ENCODE measurements around the gene NARF.
"Not testable (repeated sequence)": the region's sequence is repeated elsewhere in the genome, so short reads cannot be mapped to it uniquely, and the experiment has no call there.

The NARF gene

GRCh38 chr17:82529914-82530300 lies 71.4 kb downstream of the NARF start:
- in situ Hi-C loops (cut with MboI; ENCODE audit: low sequenced_read_pairs) = no loop called here

GRCh38 chr17:82531431-82531881 lies 72.9 kb downstream of the NARF start:
- in situ Hi-C loops (cut with MboI; ENCODE audit: low sequenced_read_pairs) = no loop called here

DNA sequence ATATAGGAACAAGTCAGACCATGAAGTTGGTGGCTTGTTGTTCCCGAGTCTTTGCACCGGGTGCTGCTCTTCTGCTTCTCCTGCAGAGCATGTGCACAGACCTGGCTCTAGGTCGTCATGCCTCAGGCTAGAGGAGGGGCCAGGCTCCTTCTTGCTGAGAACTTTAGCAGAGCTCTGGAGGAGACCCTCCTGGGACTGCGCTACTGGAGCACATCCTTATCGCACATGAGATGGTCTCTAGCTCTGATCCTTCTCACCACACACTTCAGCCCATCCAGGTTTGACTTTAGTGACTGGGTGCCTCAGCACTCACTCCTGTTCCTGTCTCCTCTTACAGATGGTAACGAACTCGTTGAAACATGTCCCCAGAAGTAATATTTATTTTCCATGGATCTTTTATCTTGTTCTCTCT lies 75.9 kb downstream of the NARF start:
- in situ Hi-C loops (cut with MboI; ENCODE audit: low sequenced_read_pairs) = no loop called here

GRCh38 chr17:82536512-82537201 lies 78.1 kb downstream of the NARF start:
- in situ Hi-C loops (cut with MboI; ENCODE audit: low sequenced_read_pairs) = no loop called here

- in situ Hi-C loops (cut with MboI; ENCODE audit: low sequenced_read_pairs) = not testable (repeated sequence)
These were observed 78.7 kb downstream of the NARF start for GRCh38 chr17:82537228-82537627.

DNA sequence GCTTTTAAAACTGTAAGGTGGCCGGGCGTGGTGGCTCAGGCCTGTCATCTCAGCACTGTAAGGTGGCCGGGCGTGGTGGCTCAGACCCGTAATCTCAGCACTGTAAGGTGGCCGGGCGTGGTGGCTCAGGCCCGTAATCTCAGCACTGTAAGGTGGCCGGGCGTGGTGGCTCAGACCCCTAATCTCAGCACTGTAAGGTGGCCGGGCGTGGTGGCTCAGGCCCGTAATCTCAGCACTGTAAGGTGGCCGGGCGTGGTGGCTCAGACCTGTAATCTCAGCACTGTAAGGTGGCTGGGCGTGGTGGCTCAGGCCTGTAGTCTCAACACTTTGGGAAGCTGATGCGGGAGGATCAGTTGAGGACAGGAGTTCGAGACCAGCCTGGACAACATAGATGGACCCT lies 80.5 kb downstream of the NARF start:
- in situ Hi-C loops (cut with MboI; ENCODE audit: low sequenced_read_pairs) = not testable (repeated sequence)
